ENCODE measurements around the gene TEAD3. TPM values are rescaled to one million over a fixed set of nuclear protein-coding genes. Genes with fewer than 3 reads are reported as not detected.

The TEAD3 gene
- total and polyA plus RNA-seq, 10 of the 15 experiments (the other 5 are each of a cell fraction or from before 2014, with no cell fraction given): 0.02 to 0.28 (median 0.18) TPM; not detected in 5

- ATAC-seq (no peak), FAIRE-seq (no peak), DNase-seq (ENCODE audit: low read depth, low spot score) (no peak)
- Histone ChIP-seq H3K79me2 (ENCODE audit: control insufficient read depth, insufficient read depth, low read length) (peaks cover 24% of the 10 kb centered on the region), H3K36me3 (ENCODE audit: control insufficient read depth in 2 of 2, insufficient read depth in 2 of 2, low read length in 1 of 2) (peaks cover 3 to 8% of the 10 kb centered on the region in 2 experiments; a peak in 3 of 4 replicates), H3K4me2 (ENCODE audit: control insufficient read depth, insufficient read depth) (no peak overlapping the region), H2AFZ (ENCODE audit: control insufficient read depth, low read depth, low read length) (no peak overlapping the region), H3K27me3 (replicated peaks in 1 of 2; ENCODE audit: control insufficient read depth in 2 of 2, insufficient read depth in 2 of 2, low read length in 1 of 2) (no peaks in the 10 kb centered on the region), H3K27ac (ENCODE audit: control insufficient read depth, insufficient read depth) (no peak overlapping the region), H3K9ac (ENCODE audit: control insufficient read depth, insufficient read depth, low read length) (no peak overlapping the region), H3K9me3 (replicated peaks; ENCODE audit: control insufficient read depth, insufficient read depth, low read length) (no peaks in the 10 kb centered on the region), H3K4me3 (no peak overlapping the region), H3K4me1 (ENCODE audit: control insufficient read depth, insufficient read depth, low read length) (no peaks in the 10 kb centered on the region), H4K20me1 (ENCODE audit: control insufficient read depth, insufficient read depth) (peaks cover 7% of the 10 kb centered on the region; the same call in 1 of the 2 replicates)
- intact Hi-C loops (cut with micrococcal nuclease; ENCODE audit: unreplicated experiment): no loop called here
- ChIA-PET POLR2A (no interaction called here), SMC1A (ENCODE audit: uncharacterized antibody, unreplicated experiment) (interaction anchor here (1.4 kb wide), 1 partner anchor 138 kb away, joined by 3 read pairs; no protein-coding TSS in a partner anchor), CTCF (interaction anchor here (0.8 to 3.8 kb wide), 8 partner anchors 12 to 176 kb away, joined by 3 to 44 read pairs (median 4); partner anchors contain the start of gene PPARD), RAD21 (ENCODE audit: unreplicated experiment) (interaction anchor here (1.0 to 1.7 kb wide), 3 partner anchors 122 to 168 kb away, joined by 3 to 8 read pairs (median 4); partner anchors contain the start of gene DEF6)
- 96% methylated on average over 1 of the region's 1 CpG for WGBS (ENCODE audit: insufficient coverage, insufficient replicate concordance, low lambda C conversion rate, missing lambda C conversion rate)
- in situ Hi-C loops (cut with MboI): loop anchor here (5.0 kb wide), 1 partner anchor 168 kb away; the partner anchor contains the start of gene DEF6
- BruUV-seq (replicated peaks): no TSS peak
- TF ChIP-seq TARDBP (IDR thresholded peaks at IDR 0.05; ENCODE audit: borderline replicate concordance) (no peak), SKIL (IDR thresholded peaks at IDR 0.05; ENCODE audit: low read depth, poor library complexity, severe bottlenecking) (no peak), NFIC (IDR thresholded peaks at IDR 0.05; ENCODE audit: low read depth, low read length) (no peak), SPI1 (IDR thresholded peaks at IDR 0.05; ENCODE audit: borderline replicate concordance, insufficient read depth, low read depth, low read length) (no peak), CEBPB (IDR thresholded peaks at IDR 0.05; ENCODE audit: borderline replicate concordance in 1 of 2, low read depth in 2 of 2, low read length in 2 of 2) (no peak), POU2F2 (IDR thresholded peaks at IDR 0.05; ENCODE audit: borderline replicate concordance, low read depth, low read length) (no peak), BCL3 (IDR thresholded peaks at IDR 0.05; ENCODE audit: borderline replicate concordance, insufficient read depth, low read depth, low read length, poor library complexity, severe bottlenecking) (no peak), IRF4 (IDR thresholded peaks at IDR 0.05; ENCODE audit: low read depth, low read length) (no peak), ZNF592 (IDR thresholded peaks at IDR 0.05) (no peak), CBFB (IDR thresholded peaks at IDR 0.05; ENCODE audit: low read depth) (no peak), HCFC1 (IDR thresholded peaks at IDR 0.05; ENCODE audit: low read length) (no peak), SRF (IDR thresholded peaks at IDR 0.05; ENCODE audit: low read depth in 2 of 2, low read length in 2 of 2) (no peak)
- TF ChIP-seq, protein P1, sequence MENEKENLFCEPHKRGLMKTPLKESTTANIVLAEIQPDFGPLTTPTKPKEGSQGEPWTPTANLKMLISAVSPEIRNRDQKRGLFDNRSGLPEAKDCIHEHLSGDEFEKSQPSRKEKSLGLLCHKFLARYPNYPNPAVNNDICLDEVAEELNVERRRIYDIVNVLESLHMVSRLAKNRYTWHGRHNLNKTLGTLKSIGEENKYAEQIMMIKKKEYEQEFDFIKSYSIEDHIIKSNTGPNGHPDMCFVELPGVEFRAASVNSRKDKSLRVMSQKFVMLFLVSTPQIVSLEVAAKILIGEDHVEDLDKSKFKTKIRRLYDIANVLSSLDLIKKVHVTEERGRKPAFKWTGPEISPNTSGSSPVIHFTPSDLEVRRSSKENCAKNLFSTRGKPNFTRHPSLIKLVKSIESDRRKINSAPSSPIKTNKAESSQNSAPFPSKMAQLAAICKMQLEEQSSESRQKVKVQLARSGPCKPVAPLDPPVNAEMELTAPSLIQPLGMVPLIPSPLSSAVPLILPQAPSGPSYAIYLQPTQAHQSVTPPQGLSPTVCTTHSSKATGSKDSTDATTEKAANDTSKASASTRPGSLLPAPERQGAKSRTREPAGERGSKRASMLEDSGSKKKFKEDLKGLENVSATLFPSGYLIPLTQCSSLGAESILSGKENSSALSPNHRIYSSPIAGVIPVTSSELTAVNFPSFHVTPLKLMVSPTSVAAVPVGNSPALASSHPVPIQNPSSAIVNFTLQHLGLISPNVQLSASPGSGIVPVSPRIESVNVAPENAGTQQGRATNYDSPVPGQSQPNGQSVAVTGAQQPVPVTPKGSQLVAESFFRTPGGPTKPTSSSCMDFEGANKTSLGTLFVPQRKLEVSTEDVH (IDR thresholded peaks at IDR 0.05; ENCODE audit: low read depth, partially characterized antibody): no peak
Observed at GRCh38 chr6:35465646-35466045, 31.2 kb downstream of the TEAD3 start.

Measured in GM12878 (cell line).